Measurements from ENCODE around the gene WFDC8.

Gene WFDC8

DNA sequence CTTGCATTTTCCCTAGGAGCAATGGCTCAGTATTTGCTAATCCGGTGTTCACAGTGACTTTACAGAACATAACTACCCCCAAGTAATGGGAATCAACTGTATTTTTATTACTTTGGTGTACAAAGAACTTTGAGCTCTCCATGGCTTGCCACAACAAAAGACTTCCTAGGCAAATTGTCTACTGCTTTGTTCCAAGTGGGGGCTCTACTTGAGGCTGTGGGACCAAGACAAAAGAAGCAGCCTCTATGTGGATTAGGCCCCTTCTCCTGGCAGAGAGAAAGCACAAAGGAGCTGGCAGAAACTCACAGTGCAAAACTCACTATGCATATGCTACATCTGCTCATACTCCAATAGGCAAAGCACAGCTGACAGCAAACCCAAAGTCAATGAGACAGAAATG is 853 bp downstream of the WFDC8 start (continued):
- TF ChIP-seq YY1 (tag by site-specific recombination; IDR thresholded peaks at IDR 0.05) (no peak), SALL2 (tag by site-specific recombination; IDR thresholded peaks at IDR 0.05; ENCODE audit: borderline replicate concordance) (no peak), ZBTB10 (tag by site-specific recombination; IDR thresholded peaks at IDR 0.05) (no peak), ZBTB21 (tag by site-specific recombination; IDR thresholded peaks at IDR 0.05) (no peak), ZNF707 (tag by site-specific recombination; IDR thresholded peaks at IDR 0.05) (no peak)

DNA sequence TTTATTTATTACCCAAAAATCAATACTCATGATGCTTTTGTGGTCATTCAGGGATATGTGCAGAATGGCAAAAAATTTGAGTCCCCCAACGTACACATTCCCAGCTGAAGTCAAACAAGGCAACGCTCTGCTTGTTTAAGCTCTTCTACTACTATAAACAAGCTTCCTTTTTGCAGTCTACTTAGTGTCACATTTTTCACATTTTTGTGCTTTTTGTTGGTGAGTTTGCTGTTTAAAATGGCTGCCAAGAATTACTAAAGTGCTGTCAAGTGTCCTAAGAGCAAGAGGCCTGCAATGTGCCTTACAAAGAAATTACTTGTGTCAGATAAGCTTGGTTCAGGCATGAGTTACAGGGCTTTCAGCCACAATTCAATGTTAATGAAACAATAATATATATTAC is 2.1 kb downstream of the WFDC8 start:
- POLR2A ChIA-PET: no interaction called here
- no peaks in the 10 kb centered on the region for H3K4me1 ChIP-seq (ENCODE audit: control insufficient read depth, insufficient read depth, low read length)
- no peaks in the 10 kb centered on the region for H3K36me3 ChIP-seq (ENCODE audit: control insufficient read depth in 2 of 2, insufficient read depth in 1 of 2, low read length in 2 of 2)
- no peak overlapping the region for H3K27ac ChIP-seq (ENCODE audit: extremely low read depth, low read depth, low read length)
- no peaks in the 10 kb centered on the region for H3K9me3 ChIP-seq (ENCODE audit: control insufficient read depth, insufficient read depth, low read depth, low read length)
- H3K4me3 ChIP-seq (ENCODE audit: low read depth, low read length): no peak overlapping the region
- CTCF ChIA-PET: interaction anchor here (0.7 kb wide), 1 partner anchor 1226 kb away, joined by 3 read pairs; no protein-coding TSS in a partner anchor
- TF ChIP-seq ZNF366 (tag by site-specific recombination; conservative IDR thresholded peaks at IDR 0.05) (no peak), ZNF785 (tag by site-specific recombination; IDR thresholded peaks at IDR 0.05) (no peak), ZNF169 (tag by site-specific recombination; IDR thresholded peaks at IDR 0.05) (no peak), ZNF623 (tag by site-specific recombination; IDR thresholded peaks at IDR 0.05) (no peak), ZNF214 (tag by site-specific recombination; IDR thresholded peaks at IDR 0.05; ENCODE audit: borderline replicate concordance) (no peak), FEZF1 (tag by site-specific recombination; IDR thresholded peaks at IDR 0.05) (no peak), ZNF274 (IDR thresholded peaks at IDR 0.05; ENCODE audit: low read length) (no peak), ZNF274 (tag by site-specific recombination; IDR thresholded peaks at IDR 0.05; ENCODE audit: borderline replicate concordance) (no peak), KLF9 (tag by site-specific recombination; IDR thresholded peaks at IDR 0.05; ENCODE audit: low read depth) (no peak), TCF7L2 (IDR thresholded peaks at IDR 0.05; ENCODE audit: borderline replicate concordance, low read depth, low read length) (no peak), ZSCAN30 (tag by site-specific recombination; IDR thresholded peaks at IDR 0.05) (no peak)
- TF ChIP-seq, protein P1, sequence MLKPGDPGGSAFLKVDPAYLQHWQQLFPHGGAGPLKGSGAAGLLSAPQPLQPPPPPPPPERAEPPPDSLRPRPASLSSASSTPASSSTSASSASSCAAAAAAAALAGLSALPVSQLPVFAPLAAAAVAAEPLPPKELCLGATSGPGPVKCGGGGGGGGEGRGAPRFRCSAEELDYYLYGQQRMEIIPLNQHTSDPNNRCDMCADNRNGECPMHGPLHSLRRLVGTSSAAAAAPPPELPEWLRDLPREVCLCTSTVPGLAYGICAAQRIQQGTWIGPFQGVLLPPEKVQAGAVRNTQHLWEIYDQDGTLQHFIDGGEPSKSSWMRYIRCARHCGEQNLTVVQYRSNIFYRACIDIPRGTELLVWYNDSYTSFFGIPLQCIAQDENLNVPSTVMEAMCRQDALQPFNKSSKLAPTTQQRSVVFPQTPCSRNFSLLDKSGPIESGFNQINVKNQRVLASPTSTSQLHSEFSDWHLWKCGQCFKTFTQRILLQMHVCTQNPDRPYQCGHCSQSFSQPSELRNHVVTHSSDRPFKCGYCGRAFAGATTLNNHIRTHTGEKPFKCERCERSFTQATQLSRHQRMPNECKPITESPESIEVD (tag by site-specific recombination; IDR thresholded peaks at IDR 0.05): no peak

DNA sequence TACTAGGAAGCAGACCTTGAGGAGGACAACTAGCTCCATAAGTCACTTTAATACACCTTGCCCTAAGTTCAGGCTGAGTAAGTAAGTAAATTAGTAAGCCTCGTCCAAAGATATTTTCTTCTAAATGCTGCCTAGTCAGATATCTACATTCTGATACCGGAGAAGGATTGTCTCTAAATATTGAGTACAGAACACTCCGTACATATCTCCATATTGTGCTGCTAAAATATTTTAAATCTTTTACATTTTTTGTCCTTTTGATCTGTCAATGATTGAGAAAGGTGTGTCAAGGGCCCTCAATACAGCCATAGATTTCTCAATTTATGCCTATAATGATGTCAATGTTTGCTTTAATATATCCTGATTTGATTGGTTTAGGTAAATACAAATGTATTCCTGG is 3.2 kb downstream of the WFDC8 start:
- Histone ChIP-seq H3K9me3 (ENCODE audit: control insufficient read depth, insufficient read depth, low read depth, low read length) (no peaks in the 10 kb centered on the region), H3K4me3 (ENCODE audit: low read depth, low read length) (no peak overlapping the region), H3K36me3 (ENCODE audit: control insufficient read depth in 2 of 2, insufficient read depth in 1 of 2, low read length in 2 of 2) (no peaks in the 10 kb centered on the region), H3K4me1 (ENCODE audit: control insufficient read depth, insufficient read depth, low read length) (no peaks in the 10 kb centered on the region), H3K27ac (ENCODE audit: extremely low read depth, low read depth, low read length) (no peak overlapping the region)
- CTCF ChIA-PET: no interaction called here
- POLR2A ChIA-PET: no interaction called here
- no peak for TF ChIP-seq ZNF132 (tag by site-specific recombination; IDR thresholded peaks at IDR 0.05; ENCODE audit: borderline replicate concordance)
- no peak for TF ChIP-seq TSHZ1 (tag by site-specific recombination; IDR thresholded peaks at IDR 0.05; ENCODE audit: borderline replicate concordance)
- no peak for TF ChIP-seq KLF8 (tag by site-specific recombination; IDR thresholded peaks at IDR 0.05)
- TF ChIP-seq ZNF311 (tag by site-specific recombination; IDR thresholded peaks at IDR 0.05; ENCODE audit: borderline replicate concordance): no peak
- no peak for TF ChIP-seq GFI1B (tag by site-specific recombination; IDR thresholded peaks at IDR 0.05)
- TF ChIP-seq ZIC2 (tag by site-specific recombination; IDR thresholded peaks at IDR 0.05): no peak
- TF ChIP-seq SCRT2 (tag by site-specific recombination; IDR thresholded peaks at IDR 0.05): no peak
- TF ChIP-seq ZSCAN30 (tag by site-specific recombination; IDR thresholded peaks at IDR 0.05): no peak
